ENCODE results near the gene MAP2.

The MAP2 gene

GRCh38 chr2:209768557-209768956, 344.7 kb downstream of the MAP2 start:
- no peak for DNase-seq (ENCODE audit: low spot score)
- no peak for TF ChIP-seq CTCF (IDR thresholded peaks at IDR 0.05; ENCODE audit: extremely low read depth, missing control alignments)

- TF ChIP-seq CTCF (IDR thresholded peaks at IDR 0.05; ENCODE audit: extremely low read depth, missing control alignments), result no peak
- DNase-seq (ENCODE audit: low spot score), result peak; percentile 62
These were observed 347.8 kb downstream of the MAP2 start, which contains the start of gene UNC80 for GRCh38 chr2:209771474-209772289. UNC80 (plus strand) TSS chr2:209771832; CDS start chr2:209772073, 241 bp downstream.

GRCh38 chr2:209772290-209772685, 348.4 kb downstream of the MAP2 start:
- TF ChIP-seq CTCF (IDR thresholded peaks at IDR 0.05; ENCODE audit: extremely low read depth, missing control alignments), result no peak
- no peak for DNase-seq (ENCODE audit: low spot score)

GRCh38 chr2:209773377-209773776, 349.5 kb downstream of the MAP2 start:
- TF ChIP-seq CTCF (IDR thresholded peaks at IDR 0.05; ENCODE audit: extremely low read depth, missing control alignments), result no peak
- no peak for DNase-seq (ENCODE audit: low spot score)

All from GM20000 (cell line).